GM19351 (cell line): ENCODE results near the gene SLC66A2.

Source experiments
- ATAC-seq: cut with Tn5 transposase; IDR thresholded peaks from one replicate; pipeline ENCODE4 v1.9.1; 2021; ENCODE audit warnings: mild to moderate bottlenecking, moderate library complexity; ENCODE audit not compliant: unreplicated experiment

The SLC66A2 gene

DNA sequence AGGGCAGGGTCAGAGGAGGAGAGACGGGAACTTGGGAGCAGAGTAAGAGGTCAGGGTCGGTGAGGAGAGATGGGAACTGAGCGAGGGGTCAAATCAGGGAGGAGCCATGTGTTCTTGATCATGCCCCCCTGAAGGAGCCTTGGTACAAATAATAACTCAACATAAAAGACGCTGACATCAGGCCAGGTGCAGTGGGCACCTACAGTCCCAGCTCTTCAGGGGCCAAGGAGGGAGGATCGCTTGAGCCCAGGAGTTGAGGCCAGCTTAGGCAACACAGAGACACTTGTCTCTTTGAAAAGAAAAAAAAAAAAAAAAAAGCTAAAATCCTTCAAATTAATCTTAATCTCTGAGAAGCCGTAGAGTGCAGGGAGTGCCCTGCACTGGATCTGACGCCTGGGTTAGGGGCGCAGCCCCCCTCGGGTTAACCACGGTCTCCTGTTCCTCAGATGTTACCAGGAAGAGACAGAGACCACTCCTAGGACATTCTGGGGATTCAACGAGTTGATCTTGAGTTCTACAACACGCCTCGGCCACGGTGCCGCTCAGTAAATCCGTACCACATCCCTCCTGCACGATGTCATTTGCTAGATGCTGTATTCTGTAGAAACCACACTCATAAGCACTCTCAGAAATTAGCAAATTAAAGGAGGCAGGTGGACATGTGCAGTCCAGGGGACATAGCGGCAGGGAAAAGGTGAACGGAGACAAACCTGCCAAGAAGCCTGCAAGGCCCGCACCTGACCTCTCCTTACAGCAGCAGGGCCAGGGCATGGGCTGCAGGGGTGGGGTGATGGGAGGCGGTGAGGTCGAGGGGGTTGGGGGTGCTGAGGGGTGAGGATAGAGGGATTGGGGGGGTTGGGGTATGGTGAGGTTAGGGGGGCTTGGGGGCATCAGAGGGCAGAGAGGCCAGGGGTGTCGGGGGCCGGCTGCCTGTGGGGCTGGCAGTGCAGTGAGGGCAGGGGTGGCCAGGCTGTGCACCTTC, 29.2 kb downstream of the SLC66A2 start:
- no peak for ATAC-seq

DNA sequence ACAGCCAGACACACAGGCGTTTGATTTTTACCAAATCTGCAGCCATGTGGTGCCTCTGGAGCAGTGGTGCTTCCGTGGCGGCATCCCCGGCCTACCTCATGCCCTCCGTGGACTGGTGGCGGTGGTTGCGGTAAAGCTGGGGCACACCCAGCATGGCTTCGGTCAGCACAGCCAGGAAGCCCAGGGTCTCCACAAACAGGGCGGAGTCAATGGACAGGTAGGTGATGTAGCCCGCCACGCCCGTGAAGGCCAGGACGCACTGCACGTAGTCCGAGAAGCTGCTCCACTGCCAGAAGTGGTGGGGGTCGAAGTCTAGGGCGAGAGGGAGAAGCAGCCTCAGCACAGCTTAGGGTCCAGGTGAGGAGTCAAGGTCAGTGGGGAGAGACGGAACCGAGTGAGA, 32.4 kb downstream of the SLC66A2 start:
- ATAC-seq, result no peak

- ATAC-seq, result no peak
These were observed 32.8 kb downstream of the SLC66A2 start for GRCh38 chr18:79918615-79919011.

- no peak for ATAC-seq
These were observed 33.4 kb downstream of the SLC66A2 start for GRCh38 chr18:79917853-79918614.

GRCh38 chr18:79917169-79917852, 34.1 kb downstream of the SLC66A2 start:
- no peak for ATAC-seq

GRCh38 chr18:79916546-79917168, 34.8 kb downstream of the SLC66A2 start:
- ATAC-seq, result no peak

DNA sequence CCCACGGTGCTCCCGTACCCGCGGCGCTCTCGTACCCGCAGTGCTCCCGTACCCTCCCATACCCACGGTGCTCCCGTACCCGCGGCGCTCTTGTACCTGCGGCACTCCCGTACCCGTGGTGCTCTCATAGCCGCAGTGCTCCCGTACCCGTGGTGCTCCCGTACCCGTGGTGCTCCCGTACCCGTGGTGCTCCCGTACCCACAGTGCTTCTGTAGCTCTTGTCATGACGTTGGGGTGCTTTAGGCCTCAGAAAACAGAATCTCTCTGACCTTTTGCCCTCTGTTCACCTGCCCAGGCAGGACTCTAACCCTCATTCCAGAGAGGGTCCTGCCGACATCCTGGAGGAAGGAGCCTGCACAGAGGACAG, 35.3 kb downstream of the SLC66A2 start:
- no peak for ATAC-seq

DNA sequence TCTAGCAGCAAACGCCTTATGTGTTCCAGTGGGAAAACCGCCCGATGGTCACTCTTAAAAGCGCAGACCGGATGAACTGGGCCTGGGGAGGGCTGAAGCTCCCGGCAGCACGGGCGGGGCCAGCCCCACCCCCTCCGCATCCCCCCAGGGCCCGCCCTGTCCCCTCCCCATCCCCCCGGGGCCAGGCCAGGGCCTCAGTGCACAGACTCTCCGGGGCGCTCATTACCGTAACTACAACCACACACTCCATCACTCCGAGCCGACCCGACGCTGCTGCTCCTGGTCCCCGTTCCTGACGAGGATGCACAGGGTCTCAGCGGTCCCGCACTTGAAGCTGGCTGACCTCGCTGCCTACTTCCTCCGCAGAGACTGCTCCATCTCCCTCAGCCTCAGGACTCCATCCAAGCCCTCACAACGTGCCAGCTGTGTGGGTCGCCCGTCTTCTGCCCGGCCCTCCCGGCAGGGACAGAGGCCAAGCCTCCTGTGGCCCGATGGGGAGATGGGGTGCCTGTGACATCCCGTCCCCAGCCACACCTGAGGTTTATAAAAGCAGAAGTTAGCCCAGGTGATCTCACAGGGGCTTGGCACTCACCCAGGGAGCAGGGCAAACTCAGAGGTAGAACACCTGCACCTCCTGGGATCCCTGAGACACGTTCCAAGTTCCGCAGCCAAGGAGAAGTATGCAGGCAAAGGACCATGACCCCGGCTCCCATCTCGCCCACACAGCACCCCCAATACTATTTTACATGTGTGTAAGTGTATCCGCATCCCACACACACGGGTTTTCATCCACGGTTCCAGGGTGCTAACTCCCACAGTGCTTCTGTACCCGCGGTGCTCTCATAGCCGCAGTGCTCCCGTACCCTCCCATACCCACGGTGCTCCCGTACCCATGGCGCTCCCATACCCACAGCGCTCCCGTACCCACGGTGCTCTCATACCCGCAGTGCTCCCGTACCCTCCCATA, 36.0 kb downstream of the SLC66A2 start:
- no peak for ATAC-seq

GRCh38 chr18:79914614-79915160, 36.8 kb downstream of the SLC66A2 start:
- no peak for ATAC-seq

- no peak for ATAC-seq
These were observed 38.2 kb downstream of the SLC66A2 start for GRCh38 chr18:79912994-79913831.

- no peak for ATAC-seq
These were observed 39.0 kb downstream of the SLC66A2 start for GRCh38 chr18:79912409-79912991.

DNA sequence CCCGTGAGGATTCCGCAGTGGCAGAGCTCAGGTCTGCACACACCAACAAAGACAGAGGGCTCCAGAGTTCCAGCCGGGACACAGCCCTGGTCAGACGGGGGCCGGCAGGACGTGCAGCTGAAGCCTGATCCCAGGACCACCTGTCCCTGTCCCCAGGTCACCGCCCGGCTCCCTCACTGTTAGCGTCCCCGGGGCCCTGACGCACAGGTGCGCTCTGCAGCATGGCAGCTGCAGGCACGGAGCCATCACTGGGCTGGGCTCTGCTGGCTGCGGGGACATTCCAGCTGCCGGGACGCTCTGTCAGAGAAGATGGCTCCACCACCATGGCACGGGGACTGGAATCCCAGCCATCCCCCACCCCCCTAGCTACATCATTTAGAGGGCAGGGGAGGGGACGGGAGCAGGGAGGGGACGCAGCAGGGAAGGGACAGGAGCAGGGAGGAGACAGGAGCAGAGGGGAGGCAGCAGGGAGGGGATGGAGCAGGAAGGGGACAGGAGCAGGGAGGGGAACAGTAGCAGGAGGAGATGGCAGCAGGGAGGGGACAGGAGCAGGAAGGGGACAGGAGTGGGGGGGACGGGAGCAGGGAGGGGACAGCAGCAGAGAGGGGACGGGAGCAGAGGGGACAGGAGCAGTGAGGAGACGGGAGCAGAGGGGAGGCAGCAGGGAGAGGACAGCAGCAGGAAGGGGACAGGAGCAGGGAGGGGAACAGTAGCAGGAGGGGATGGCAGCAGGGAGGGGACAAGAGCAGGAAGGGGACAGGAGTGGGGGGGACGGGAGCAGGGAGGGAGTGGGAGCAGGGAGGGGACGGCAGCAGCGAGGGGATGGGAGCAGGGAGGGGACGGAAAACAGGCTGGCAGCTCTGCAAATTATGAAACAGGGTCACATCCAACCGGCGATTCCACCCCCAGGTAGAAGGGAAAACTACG, 39.8 kb downstream of the SLC66A2 start:
- ATAC-seq, result no peak

DNA sequence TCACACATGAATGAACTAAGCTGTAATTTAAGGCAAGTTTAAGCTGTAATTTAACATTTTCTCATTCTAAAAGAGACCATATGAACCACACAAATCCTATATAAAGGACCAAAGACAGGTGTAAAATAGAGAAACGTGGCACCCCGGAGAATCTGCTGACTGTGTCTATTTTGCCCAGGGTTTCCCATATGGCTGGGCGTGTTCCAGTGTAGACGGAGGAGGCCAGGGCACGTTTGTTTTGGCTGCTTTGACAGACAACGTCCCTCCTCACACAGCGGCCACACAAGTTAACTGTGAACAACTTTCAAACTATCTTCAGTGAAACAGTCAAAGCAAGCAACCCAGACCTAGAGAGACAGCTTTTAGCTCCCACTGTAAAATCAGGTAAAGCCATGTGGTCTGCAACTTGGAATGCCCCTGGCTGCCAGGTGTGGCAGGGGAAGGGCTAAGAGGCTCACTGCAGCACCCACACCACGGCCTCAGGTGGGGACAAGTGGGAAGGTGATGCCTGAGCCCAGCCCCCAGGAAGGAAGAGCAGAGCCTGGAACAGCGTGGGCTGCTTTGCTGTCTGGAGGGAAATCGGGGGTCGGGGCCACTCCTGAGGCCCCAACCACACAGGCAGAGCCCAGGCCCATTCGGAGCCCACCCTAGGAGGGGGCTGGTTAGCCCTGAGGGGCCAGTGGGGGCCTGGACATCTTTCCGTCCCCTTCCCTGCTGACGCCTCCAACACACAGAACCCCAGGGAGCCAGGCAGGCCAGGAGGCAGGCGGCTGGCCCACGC, 40.7 kb downstream of the SLC66A2 start:
- ATAC-seq, result no peak

DNA sequence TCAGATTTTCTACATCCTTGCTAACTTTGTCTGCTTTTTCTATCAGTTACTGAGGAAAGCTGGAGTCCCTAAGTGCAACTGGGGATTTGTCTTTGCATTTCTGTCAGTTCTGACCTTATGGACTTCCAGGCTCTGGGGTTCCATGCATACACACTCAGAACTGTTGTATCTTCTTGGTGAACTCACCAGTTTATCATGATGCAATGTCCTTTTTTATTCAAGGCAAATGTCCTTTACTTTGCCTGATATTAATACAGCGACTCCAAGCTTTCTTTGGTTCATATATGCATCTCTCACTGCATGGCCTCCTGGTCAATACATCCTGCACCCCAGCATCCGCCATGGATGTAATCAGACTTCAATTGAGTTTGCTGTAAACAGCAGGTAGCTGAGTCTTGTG, 44.7 kb downstream of the SLC66A2 start:
- ATAC-seq, result no peak

DNA sequence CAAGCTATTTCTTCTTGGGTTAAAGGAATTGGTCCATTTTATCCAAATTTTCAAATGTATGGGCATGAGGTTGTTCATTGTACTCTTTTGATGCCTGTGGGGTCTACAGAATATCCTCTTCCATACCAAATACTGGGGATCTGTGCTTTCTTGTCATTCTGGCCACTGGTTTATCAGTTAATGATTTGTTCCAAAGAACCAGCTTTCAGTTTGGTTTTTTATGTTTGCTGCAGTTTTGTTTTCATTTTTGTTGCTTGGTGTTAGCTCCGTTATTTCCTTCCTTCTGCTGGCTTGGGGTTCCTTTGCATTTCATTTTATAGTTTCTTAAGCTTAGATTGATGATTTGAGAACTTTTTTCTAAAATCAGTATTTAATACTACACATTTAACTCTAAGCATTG, 45.5 kb downstream of the SLC66A2 start:
- ATAC-seq, result no peak

GRCh38 chr18:79905389-79905911, 46.0 kb downstream of the SLC66A2 start:
- no peak for ATAC-seq
